Measurements from ENCODE around the gene HOXD13. TPM values are rescaled to one million over a fixed set of nuclear protein-coding genes. Genes with fewer than 3 reads are reported as not detected.

The HOXD13 gene
- total RNA-seq, 2 experiments from 2014 or later, result not detected

DNA sequence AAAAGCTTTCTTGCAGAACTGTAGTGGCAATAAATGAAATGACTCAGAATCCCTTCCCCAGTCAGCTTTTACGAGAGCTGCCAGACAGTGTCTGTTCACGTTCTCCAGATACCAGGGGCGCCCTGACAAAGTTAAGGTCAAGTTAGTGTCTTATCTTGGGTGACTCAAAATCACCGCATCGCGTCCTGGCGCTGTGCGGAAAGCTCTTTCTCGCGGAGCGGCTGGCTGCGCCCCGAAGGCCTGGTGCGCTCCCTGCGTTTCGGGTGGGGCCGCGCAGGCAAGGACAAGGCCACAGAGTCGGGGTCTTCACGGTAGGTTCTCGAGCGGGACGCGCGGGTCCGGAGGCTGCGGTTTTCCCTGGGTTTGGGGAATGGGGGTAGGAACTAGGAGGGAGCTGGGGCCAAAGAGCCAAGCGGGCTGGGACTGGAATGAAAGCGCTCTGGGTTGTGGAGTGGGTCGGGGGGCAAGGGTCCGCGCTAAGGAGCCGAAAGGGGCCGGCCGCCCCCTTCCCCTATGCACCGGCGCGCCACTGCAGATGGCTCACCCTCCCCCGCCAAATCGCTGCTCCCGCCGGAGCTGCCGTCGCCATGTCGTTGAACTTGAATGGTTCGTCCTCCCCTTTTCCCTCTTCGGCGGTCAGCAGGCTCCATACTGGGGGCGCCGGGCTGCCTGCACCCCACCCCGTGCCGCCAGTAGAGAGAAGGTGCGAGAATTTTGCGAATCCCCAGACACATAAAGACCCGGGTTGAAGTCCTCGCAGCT lies 12.0 kb downstream of the HOXD13 start:
- H3K27ac ChIP-seq (ENCODE audit: low read depth, low read length, poor library complexity, severe bottlenecking), result no peak overlapping the region
- no peaks in the 10 kb centered on the region for H3K4me1 ChIP-seq (ENCODE audit: insufficient read depth, low read length, poor library complexity, severe bottlenecking)
- no peak overlapping the region for H3K4me2 ChIP-seq (ENCODE audit: low read length)
- no TSS peak for BruUV-seq (replicated peaks)
- no peaks in the 10 kb centered on the region for H4K20me1 ChIP-seq (ENCODE audit: insufficient read depth, low read length)
- no peak for TF ChIP-seq EZH2phosphoT487 (IDR thresholded peaks at IDR 0.05; ENCODE audit: borderline replicate concordance, low read depth, low read length)
- TF ChIP-seq, protein P1, sequence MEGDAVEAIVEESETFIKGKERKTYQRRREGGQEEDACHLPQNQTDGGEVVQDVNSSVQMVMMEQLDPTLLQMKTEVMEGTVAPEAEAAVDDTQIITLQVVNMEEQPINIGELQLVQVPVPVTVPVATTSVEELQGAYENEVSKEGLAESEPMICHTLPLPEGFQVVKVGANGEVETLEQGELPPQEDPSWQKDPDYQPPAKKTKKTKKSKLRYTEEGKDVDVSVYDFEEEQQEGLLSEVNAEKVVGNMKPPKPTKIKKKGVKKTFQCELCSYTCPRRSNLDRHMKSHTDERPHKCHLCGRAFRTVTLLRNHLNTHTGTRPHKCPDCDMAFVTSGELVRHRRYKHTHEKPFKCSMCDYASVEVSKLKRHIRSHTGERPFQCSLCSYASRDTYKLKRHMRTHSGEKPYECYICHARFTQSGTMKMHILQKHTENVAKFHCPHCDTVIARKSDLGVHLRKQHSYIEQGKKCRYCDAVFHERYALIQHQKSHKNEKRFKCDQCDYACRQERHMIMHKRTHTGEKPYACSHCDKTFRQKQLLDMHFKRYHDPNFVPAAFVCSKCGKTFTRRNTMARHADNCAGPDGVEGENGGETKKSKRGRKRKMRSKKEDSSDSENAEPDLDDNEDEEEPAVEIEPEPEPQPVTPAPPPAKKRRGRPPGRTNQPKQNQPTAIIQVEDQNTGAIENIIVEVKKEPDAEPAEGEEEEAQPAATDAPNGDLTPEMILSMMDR (conservative IDR thresholded peaks at IDR 0.05; ENCODE audit: low read length), result no peak
- no peaks in the 10 kb centered on the region for H3K9me2 ChIP-seq (ENCODE audit: insufficient read depth, low read length)
- intact Hi-C loops (cut with micrococcal nuclease; ENCODE audit: unreplicated experiment), result no loop called here
- H3K79me2 ChIP-seq (ENCODE audit: insufficient read depth, low read depth, low read length), result no peaks in the 10 kb centered on the region
- H2AFZ ChIP-seq (ENCODE audit: low read length), result no peak overlapping the region
- DNase-seq (ENCODE audit: low spot score), result no peak
- no peaks in the 10 kb centered on the region for H3K9me3 ChIP-seq (ENCODE audit: low read length)
- ChIA-PET POLR2A (interaction anchor here (0.7 kb wide), 1 partner anchor 207 kb away, joined by 4 read pairs; no protein-coding TSS in a partner anchor), CTCF (ENCODE audit: unreplicated experiment) (no interaction called here)
- no peak overlapping the region for H3K4me3 ChIP-seq (ENCODE audit: low read depth, low read length, poor library complexity, severe bottlenecking)
- no peaks in the 10 kb centered on the region for H3K36me3 ChIP-seq (ENCODE audit: insufficient read depth, low read length)

DNA sequence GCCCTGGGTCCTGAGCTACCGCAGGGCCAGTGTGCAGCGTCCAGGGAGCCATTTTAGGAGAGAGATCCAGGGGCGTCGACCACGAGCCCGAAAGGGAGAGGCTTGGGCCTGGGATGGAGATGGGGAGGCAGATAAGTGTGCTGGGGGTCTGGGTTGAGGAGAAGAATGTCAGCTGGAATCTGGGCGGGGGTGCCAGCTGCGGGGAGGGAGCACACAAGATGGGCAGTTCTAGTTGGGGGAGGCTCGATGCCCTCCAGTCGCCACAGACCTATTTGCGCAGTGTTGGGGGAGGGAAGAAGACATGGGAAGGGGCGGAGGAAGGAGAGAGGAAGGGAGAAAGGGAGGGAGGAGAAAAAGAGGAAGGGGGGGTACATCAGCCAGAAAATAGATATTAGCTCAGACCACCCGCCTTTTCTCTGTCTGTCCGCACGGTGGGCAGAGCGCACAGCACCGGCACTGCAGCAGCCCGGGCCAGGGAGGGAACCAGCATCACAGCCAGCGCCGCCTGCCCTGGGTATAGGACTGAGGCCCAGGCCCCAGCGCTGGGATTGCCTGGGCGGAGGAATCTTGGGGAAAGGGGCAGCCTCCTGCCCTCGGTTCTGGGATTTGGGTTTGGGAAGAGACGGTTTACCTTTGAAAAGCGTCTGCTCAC lies 12.7 kb downstream of the HOXD13 start:
- intact Hi-C loops (cut with micrococcal nuclease; ENCODE audit: unreplicated experiment), result no loop called here

More for the DNA sequence above, 12.7 kb downstream of the HOXD13 start:
- Histone ChIP-seq H3K79me2 (ENCODE audit: insufficient read depth, low read depth, low read length) (no peaks in the 10 kb centered on the region), H3K36me3 (ENCODE audit: insufficient read depth, low read length) (no peaks in the 10 kb centered on the region), H3K4me2 (ENCODE audit: low read length) (no peak overlapping the region), H3K9me3 (ENCODE audit: low read length) (no peaks in the 10 kb centered on the region), H3K9me2 (ENCODE audit: insufficient read depth, low read length) (no peaks in the 10 kb centered on the region), H3K4me3 (ENCODE audit: low read depth, low read length, poor library complexity, severe bottlenecking) (no peak overlapping the region), H2AFZ (ENCODE audit: low read length) (no peak overlapping the region), H3K27ac (ENCODE audit: low read depth, low read length, poor library complexity, severe bottlenecking) (no peak overlapping the region), H4K20me1 (ENCODE audit: insufficient read depth, low read length) (no peaks in the 10 kb centered on the region), H3K4me1 (ENCODE audit: insufficient read depth, low read length, poor library complexity, severe bottlenecking) (no peaks in the 10 kb centered on the region)
- ChIA-PET CTCF (ENCODE audit: unreplicated experiment) (no interaction called here), POLR2A (no interaction called here)
- TF ChIP-seq EZH2phosphoT487 (IDR thresholded peaks at IDR 0.05; ENCODE audit: borderline replicate concordance, low read depth, low read length), result no peak
- TF ChIP-seq, protein P1 (conservative IDR thresholded peaks at IDR 0.05; ENCODE audit: low read length), result no peak
- no peak for DNase-seq (ENCODE audit: low spot score)
- no TSS peak for BruUV-seq (replicated peaks)
